LNCAP (cell line): Measurements from ENCODE around the gene AGTRAP.

Experiments used
- TF ChIP-seq, protein P1 (sequence below): fragments of 450-650 bp; IDR thresholded peaks from 2 replicates; pipeline ENCODE4 v1.5.1; 2017; ENCODE audit warnings: mild to moderate bottlenecking

The AGTRAP gene

DNA sequence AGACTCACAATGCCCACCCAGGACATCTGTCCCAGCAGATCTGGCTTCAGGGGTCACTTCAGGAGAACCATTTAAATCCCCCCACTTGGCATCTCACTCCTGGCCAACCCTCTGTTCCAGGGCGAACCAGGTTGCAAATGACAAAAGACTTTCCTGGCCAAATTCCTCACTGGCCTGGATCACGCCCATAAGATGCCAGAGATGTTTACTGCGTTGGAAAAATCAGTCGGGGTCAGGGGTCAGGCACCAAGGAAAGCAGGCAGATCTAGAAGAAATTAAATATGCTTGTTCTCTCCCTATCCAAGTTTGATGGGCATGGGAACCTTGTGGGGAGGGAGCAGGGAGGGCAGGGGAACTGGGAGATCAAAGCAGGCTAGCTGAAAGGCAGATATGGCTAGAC lies 14.6 kb upstream of the AGTRAP start:
- TF ChIP-seq, protein P1, sequence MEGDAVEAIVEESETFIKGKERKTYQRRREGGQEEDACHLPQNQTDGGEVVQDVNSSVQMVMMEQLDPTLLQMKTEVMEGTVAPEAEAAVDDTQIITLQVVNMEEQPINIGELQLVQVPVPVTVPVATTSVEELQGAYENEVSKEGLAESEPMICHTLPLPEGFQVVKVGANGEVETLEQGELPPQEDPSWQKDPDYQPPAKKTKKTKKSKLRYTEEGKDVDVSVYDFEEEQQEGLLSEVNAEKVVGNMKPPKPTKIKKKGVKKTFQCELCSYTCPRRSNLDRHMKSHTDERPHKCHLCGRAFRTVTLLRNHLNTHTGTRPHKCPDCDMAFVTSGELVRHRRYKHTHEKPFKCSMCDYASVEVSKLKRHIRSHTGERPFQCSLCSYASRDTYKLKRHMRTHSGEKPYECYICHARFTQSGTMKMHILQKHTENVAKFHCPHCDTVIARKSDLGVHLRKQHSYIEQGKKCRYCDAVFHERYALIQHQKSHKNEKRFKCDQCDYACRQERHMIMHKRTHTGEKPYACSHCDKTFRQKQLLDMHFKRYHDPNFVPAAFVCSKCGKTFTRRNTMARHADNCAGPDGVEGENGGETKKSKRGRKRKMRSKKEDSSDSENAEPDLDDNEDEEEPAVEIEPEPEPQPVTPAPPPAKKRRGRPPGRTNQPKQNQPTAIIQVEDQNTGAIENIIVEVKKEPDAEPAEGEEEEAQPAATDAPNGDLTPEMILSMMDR, result no peak

DNA sequence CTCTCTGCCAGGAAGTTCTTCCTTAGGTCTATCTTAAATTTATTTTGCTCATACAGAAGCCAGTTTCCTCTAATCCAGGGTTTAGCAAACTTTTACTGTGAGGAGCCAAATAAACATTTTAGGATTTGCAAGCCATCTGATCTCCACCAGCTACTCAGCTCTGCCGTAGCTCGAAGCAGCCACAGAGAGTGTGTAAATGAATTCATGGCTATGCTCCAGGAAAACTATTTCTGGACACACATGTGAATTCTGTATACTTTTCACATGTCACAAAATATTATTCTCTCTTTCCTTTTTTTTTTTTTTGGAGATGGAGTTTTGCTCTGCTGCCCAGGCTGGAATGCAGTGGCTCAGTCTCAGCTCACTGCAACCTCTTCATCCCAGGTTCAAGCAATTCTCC lies 13.4 kb upstream of the AGTRAP start:
- TF ChIP-seq, protein P1, result no peak

DNA sequence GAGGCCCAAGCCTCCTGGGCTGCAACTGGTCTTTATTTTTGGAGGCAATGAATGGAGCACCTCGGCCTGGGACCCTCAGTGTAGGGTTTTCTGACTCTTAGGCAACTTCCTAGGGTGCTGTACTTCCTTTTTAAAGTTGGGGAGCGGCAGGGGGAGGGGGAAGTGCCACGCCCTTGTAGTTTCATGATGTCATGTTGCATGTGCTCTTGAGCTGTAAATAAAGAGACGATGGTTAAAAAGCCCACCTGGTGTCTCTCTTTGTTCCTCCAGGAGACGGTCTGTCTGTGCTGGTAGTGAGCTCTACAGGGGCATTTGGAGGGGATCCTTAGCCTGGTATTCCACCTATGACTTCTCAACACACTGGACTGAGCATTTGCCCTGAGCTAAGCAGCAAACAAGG lies 10.3 kb upstream of the AGTRAP start:
- TF ChIP-seq, protein P1, result no peak

DNA sequence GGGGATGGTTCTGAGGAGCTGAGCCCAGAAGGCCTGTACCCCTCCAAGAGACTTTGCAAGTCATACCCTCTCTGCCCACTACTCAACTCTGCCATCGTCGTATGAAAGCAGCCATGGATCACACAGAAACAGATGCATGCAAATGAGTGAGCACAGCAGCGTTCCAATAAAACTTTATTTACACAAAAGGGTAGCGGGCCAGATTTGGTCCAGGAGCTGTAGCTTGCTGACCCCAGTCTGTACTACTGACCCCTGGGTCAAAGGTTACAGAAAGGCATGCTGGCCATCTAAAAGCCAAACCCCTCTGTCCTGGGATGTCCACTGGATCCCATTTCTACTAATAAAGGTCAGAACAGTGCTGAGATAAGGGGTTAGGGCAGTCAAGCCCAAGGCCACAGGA lies 8.8 kb upstream of the AGTRAP start:
- TF ChIP-seq, protein P1, result no peak

DNA sequence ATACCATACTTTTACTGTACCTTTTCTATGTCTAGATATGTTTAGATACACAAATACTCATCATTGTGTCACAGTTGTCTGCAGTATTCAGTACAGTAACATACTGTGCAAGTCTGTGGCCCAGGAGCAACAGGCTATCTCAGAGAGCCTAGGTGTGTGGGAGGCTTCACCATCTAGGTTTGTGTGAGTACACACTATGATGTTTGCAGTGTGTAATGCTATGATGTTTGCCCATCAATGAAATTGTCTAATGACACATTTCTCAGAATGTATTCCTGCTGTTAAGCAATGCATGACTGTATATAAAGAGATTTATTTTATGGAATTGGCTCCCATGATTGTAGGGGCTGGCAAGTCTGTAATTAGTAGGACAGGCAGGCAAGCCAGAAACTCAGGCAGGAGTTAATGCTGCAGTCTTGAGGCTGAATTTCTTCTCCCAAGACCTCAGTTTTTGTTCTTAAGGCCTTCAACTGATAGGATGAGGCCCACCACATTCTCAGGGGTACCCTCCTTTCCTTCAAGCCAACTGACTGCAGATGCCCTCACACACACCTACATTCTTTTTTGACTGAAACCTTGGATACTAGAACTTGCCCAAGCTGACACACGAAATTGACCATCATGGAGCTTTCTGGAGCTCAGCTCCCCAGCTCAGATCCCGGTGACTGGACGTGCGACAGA lies 7.7 kb upstream of the AGTRAP start:
- TF ChIP-seq, protein P1, result no peak

DNA sequence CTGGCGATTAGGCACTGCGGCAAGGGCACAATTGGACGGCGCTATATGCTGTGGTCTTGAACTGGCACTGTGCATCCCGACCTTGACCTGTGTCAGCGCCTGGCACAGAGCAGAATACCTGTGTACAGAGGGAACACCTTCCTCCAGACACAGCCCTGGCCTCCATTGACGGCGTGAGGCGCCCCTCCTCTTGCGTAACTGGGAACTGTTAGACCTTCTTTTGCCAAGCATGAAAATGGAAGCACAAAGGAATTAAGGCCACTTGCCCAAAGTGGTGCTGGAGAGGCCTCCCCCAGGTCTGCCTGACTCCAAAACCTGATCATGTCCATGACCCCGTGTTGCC lies 6.8 kb upstream of the AGTRAP start:
- TF ChIP-seq, protein P1, result no peak

DNA sequence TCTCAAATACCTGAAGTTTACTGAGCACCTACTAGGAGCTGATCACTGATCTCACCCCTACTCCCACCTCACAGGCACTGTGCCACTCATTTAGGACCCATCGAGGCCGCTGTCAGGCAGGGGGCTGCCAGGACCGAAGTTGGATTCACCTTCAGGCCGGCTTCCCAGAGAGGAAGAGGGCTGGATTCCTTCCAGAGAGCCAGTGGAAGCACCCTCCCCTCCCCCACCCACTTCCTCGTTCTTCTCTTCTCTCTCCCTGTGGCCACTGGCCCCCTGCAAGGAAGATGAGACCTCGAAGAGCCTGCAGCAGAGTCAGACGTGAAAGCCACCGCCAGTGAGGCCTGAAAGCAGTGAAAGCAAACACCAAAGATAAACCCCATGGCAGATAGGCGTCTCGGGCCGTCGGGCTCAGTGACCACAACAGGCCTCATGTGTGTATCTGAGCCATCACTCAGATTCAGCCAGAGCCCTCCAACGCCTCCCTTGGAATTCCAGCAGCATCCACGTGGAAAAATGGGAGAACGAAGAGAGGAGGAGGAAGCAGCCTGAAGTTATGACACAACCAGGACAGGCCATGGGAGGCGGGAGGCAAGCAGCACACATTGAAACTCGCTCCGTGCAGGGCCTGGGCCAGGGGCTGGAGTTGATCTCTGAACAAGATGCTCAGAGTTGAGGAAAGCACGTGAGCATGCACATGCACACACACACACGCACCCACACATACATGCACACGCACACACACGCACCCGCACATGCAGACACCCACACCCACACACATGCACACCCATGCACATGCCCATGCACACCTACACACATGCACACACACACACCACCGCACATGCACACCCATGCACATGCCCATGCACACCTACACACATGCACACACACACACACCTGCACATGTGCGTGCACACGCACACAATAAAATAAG lies 6.2 kb upstream of the AGTRAP start:
- TF ChIP-seq, protein P1, result no peak
